Cardiac fibroblast (primary cell): Measurements from ENCODE around the gene CRIP1.
A peak's percentile ranks its signal among the peaks of the same experiment; 100 is the strongest.

Experiments
- DNase-seq, 2 donors: peaks; one replicate each; pipeline versions ENCODE4 v3.0.0 to v3.0.0-alpha.2; 2010; ENCODE audit warnings: low read depth in 2 of 2
- H3K4me3 ChIP-seq, 2 donors: replicated peaks in 1 of 2; 1 replicate in 1 of 2; 2 replicates in 1 of 2; pipeline ENCODE4 v1.5.1; 2011; ENCODE audit warnings: low read depth in 2 of 2, low read length in 2 of 2, mild to moderate bottlenecking in 2 of 2, moderate library complexity in 1 of 2
- CTCF ChIP-seq: IDR thresholded peaks from one replicate; pipeline ENCODE4 v1.5.1; 2011; ENCODE audit warnings: low read depth, mild to moderate bottlenecking, low read length, inconsistent platforms

Gene CRIP1

GRCh38 chr14:105490572-105491365 lies 4.1 kb downstream of the CRIP1 start, which contains the start of gene TEDC1:
Gene TEDC1, plus strand, starts transcription at chr14:105491246. Its CDS starts 130 bp downstream, at chr14:105491376.
- peak within 1 kb of the TSS; percentile 61 to 72 for H3K4me3 ChIP-seq
- TF ChIP-seq CTCF, result peak; percentile 41
- peak; percentile 100 for DNase-seq

GRCh38 chr14:105491366-105491973 lies 4.8 kb downstream of the CRIP1 start:
- H3K4me3 ChIP-seq, result peak overlapping the region; percentile 52 to 72
- no peak for TF ChIP-seq CTCF
- DNase-seq, result peak; percentile 44 to 72

DNA sequence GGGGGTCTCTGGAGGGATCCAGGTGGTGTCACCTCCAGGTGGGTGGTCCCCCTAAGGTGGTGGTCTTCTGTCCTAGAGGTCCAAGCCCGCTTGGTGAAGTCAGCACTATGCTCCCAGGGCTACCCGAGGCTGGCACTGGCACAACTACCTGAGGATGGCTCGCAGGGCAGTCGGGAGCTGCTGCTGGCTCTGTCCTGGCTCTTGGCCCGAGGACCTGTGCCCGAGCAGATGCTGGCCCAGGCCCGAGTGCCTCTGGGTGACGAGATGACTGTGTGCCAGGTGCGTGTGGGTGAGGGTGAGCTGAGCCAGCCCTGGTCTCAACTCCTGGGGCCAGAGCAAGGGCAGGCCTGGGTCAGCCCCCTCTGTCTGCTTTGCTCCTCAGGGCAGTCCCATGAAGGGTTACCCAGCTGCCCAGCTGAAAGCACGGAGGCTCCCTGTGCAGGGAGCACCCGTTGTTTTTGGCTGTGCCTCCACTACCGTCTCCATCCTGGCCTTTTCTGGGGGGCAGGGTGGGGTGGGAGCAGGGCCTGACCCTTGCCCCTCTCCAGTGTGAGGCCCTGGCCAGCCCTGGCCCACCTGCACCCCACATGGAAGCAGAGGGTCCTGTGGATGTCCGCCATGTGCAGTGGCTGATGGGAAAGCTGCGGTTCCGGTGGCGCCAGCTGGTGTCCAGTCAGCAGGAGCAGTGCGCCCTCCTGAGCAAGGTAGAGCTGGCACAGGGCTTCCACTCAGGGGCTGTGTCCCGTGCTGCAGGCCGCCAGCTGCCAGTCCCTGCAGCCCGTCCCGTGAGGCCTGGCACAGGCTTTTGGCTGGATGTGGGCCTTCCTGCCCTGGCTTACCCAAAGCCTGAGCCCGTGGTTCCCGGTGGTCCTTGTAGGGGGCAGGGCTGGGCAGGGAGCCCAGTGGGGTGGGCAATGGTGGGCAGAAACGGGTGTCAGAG lies 5.6 kb downstream of the CRIP1 start:
- no peak for TF ChIP-seq CTCF
- H3K4me3 ChIP-seq, result peak overlapping the region in 1 of 2 donors; percentile 72
- DNase-seq, result no peak

DNA sequence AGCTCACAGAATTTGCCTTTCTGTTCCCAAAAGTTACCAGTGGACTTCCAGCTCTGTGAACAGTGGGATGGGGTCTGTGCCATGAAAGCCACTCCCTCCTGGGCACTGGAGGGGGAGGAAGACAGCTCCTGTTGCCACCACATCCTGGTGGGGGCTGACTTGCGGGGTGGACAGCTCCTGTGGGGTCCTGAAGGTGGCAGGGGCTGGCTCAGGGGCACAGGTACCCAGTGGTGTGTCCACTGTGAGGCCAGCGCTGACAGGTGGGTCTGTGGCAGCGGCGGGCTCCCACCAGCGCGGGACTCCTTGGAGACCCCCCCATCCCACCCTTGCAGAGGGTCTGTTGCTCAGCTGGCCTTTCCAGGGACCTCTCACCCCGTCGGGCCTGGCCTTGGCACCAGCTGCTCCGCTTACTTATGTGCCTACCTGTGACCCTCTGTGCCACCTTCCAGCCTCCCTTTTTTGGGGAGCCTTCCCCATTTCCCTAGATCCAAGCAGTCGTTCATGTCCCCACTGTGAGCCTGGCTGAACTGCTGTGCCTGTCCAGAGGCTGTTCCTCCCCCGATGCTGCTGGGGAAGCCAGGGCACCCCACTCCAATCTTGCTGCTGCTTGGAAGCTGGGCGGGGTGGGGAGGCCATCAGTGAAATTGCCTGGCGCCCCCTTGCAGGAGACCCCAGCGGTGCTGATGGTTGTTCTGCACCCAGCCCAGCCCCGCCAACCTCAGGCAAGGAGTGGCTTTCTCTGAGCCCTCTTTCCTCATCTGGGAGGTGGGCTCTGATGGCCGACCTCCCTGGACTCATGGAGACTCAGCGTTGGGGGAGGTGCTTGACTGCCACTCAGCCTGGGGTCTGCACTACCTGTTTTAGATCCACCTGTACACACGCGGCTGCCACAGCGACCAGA lies 6.5 kb downstream of the CRIP1 start:
- H3K4me3 ChIP-seq, result no peak overlapping the region
- TF ChIP-seq CTCF, result no peak
- DNase-seq, result no peak

GRCh38 chr14:105493921-105494605 lies 7.4 kb downstream of the CRIP1 start:
- no peak overlapping the region for H3K4me3 ChIP-seq
- no peak for TF ChIP-seq CTCF
- DNase-seq, result no peak

- no peak for TF ChIP-seq CTCF
- no peak for DNase-seq
- no peak overlapping the region for H3K4me3 ChIP-seq
Measured at GRCh38 chr14:105494606-105494929, 7.9 kb downstream of the CRIP1 start.
